ENCODE results near the gene ACVR1B.

Gene ACVR1B

GRCh38 chr12:52026263-52026662 is 74.8 kb downstream of the ACVR1B start:
- Histone ChIP-seq H3K9me3 (ENCODE audit: control insufficient read depth, low read length) (no peaks in the 10 kb centered on the region), H3K36me3 (ENCODE audit: control insufficient read depth, insufficient read depth, low read length) (no peaks in the 10 kb centered on the region), H3K4me3 (ENCODE audit: extremely low read depth, insufficient read depth, low read length, poor library complexity, severe bottlenecking) (no peak overlapping the region), H3K4me1 (ENCODE audit: control insufficient read depth, insufficient read depth, low read length, poor library complexity, severe bottlenecking) (peaks cover 36% of the 10 kb centered on the region), H3K27ac (ENCODE audit: low read depth, low read length, severe bottlenecking) (no peak overlapping the region)
- WGBS, 2 experiments (ENCODE audit: insufficient coverage in 2 of 2), result 86 to 95% methylated on average over 4 of the region's 5 CpGs

GRCh38 chr12:52027085-52027843 is 75.8 kb downstream of the ACVR1B start:
- H3K27ac ChIP-seq (ENCODE audit: low read depth, low read length, severe bottlenecking), result no peak overlapping the region
- H3K36me3 ChIP-seq (ENCODE audit: control insufficient read depth, insufficient read depth, low read length), result no peaks in the 10 kb centered on the region
- peaks cover 36% of the 10 kb centered on the region for H3K4me1 ChIP-seq (ENCODE audit: control insufficient read depth, insufficient read depth, low read length, poor library complexity, severe bottlenecking)
- H3K9me3 ChIP-seq (ENCODE audit: control insufficient read depth, low read length), result no peaks in the 10 kb centered on the region
- WGBS, 2 experiments (ENCODE audit: insufficient coverage in 2 of 2), result 70 to 75% methylated on average over 9 to 11 of the region's 12 CpGs
- no peak overlapping the region for H3K4me3 ChIP-seq (ENCODE audit: extremely low read depth, insufficient read depth, low read length, poor library complexity, severe bottlenecking)

- Histone ChIP-seq H3K9me3 (ENCODE audit: control insufficient read depth, low read length) (no peaks in the 10 kb centered on the region), H3K4me3 (ENCODE audit: extremely low read depth, insufficient read depth, low read length, poor library complexity, severe bottlenecking) (no peak overlapping the region), H3K27ac (ENCODE audit: low read depth, low read length, severe bottlenecking) (peak overlapping the region; percentile 29), H3K4me1 (ENCODE audit: control insufficient read depth, insufficient read depth, low read length, poor library complexity, severe bottlenecking) (peaks cover 37% of the 10 kb centered on the region), H3K36me3 (ENCODE audit: control insufficient read depth, insufficient read depth, low read length) (no peaks in the 10 kb centered on the region)
- WGBS, 2 experiments (ENCODE audit: insufficient coverage in 2 of 2), result 5 to 16% methylated on average over 3 to 4 of the region's 4 CpGs
Observed at GRCh38 chr12:52029685-52030084, 78.2 kb downstream of the ACVR1B start.

GRCh38 chr12:52032446-52032803 is 80.9 kb downstream of the ACVR1B start:
- Histone ChIP-seq H3K36me3 (ENCODE audit: control insufficient read depth, insufficient read depth, low read length) (no peaks in the 10 kb centered on the region), H3K4me1 (ENCODE audit: control insufficient read depth, insufficient read depth, low read length, poor library complexity, severe bottlenecking) (peaks cover 39% of the 10 kb centered on the region), H3K27ac (ENCODE audit: low read depth, low read length, severe bottlenecking) (peak overlapping the region; percentile 69), H3K4me3 (ENCODE audit: extremely low read depth, insufficient read depth, low read length, poor library complexity, severe bottlenecking) (peak overlapping the region; percentile 8), H3K9me3 (ENCODE audit: control insufficient read depth, low read length) (no peaks in the 10 kb centered on the region)
- 21 to 31% methylated on average over 2 to 3 of the region's 5 CpGs for WGBS, 2 experiments (ENCODE audit: insufficient coverage in 2 of 2)

GRCh38 chr12:52032804-52033445 is 81.4 kb downstream of the ACVR1B start:
- H3K27ac ChIP-seq (ENCODE audit: low read depth, low read length, severe bottlenecking), result peak overlapping the region; percentile 95
- H3K9me3 ChIP-seq (ENCODE audit: control insufficient read depth, low read length), result no peaks in the 10 kb centered on the region
- peaks cover 39% of the 10 kb centered on the region for H3K4me1 ChIP-seq (ENCODE audit: control insufficient read depth, insufficient read depth, low read length, poor library complexity, severe bottlenecking)
- WGBS, 2 experiments (ENCODE audit: insufficient coverage in 2 of 2), result 2 to 4% methylated on average over 40 to 44 of the region's 48 CpGs
- H3K4me3 ChIP-seq (ENCODE audit: extremely low read depth, insufficient read depth, low read length, poor library complexity, severe bottlenecking), result peak overlapping the region; percentile 8
- H3K36me3 ChIP-seq (ENCODE audit: control insufficient read depth, insufficient read depth, low read length), result no peaks in the 10 kb centered on the region

- WGBS, 2 experiments (ENCODE audit: insufficient coverage in 2 of 2), result 80 to 84% methylated on average over 11 to 13 of the region's 13 CpGs
- no peak overlapping the region for H3K4me3 ChIP-seq (ENCODE audit: extremely low read depth, insufficient read depth, low read length, poor library complexity, severe bottlenecking)
- H3K9me3 ChIP-seq (ENCODE audit: control insufficient read depth, low read length), result no peaks in the 10 kb centered on the region
- peak overlapping the region; percentile 95 for H3K27ac ChIP-seq (ENCODE audit: low read depth, low read length, severe bottlenecking)
- no peaks in the 10 kb centered on the region for H3K36me3 ChIP-seq (ENCODE audit: control insufficient read depth, insufficient read depth, low read length)
- H3K4me1 ChIP-seq (ENCODE audit: control insufficient read depth, insufficient read depth, low read length, poor library complexity, severe bottlenecking), result peaks cover 39% of the 10 kb centered on the region
Observed at GRCh38 chr12:52033446-52034140, 82.1 kb downstream of the ACVR1B start.

GRCh38 chr12:52035190-52035589 is 83.7 kb downstream of the ACVR1B start:
- no peak overlapping the region for H3K27ac ChIP-seq (ENCODE audit: low read depth, low read length, severe bottlenecking)
- no CpG with 5 or more reads among the region's 4 CpGs for WGBS, 2 experiments (ENCODE audit: insufficient coverage in 2 of 2)

GRCh38 chr12:52035926-52036325 is 84.4 kb downstream of the ACVR1B start:
- peaks cover 30% of the 10 kb centered on the region for H3K4me1 ChIP-seq (ENCODE audit: control insufficient read depth, insufficient read depth, low read length, poor library complexity, severe bottlenecking)
- H3K9me3 ChIP-seq (ENCODE audit: control insufficient read depth, low read length), result no peaks in the 10 kb centered on the region
- H3K27ac ChIP-seq (ENCODE audit: low read depth, low read length, severe bottlenecking), result peak overlapping the region; percentile 76
- 100% methylated on average over 1 of the region's 2 CpGs; no CpG with 5 or more reads in 1 of the 2 experiments for WGBS, 2 experiments (ENCODE audit: insufficient coverage in 2 of 2)
- H3K36me3 ChIP-seq (ENCODE audit: control insufficient read depth, insufficient read depth, low read length), result peaks cover 3% of the 10 kb centered on the region
- H3K4me3 ChIP-seq (ENCODE audit: extremely low read depth, insufficient read depth, low read length, poor library complexity, severe bottlenecking), result no peak overlapping the region

More at GRCh38 chr12:52035190-52035589, 83.7 kb downstream of the ACVR1B start:
- H3K36me3 ChIP-seq (ENCODE audit: control insufficient read depth, insufficient read depth, low read length), result peaks cover 3% of the 10 kb centered on the region
- H3K4me3 ChIP-seq (ENCODE audit: extremely low read depth, insufficient read depth, low read length, poor library complexity, severe bottlenecking), result no peak overlapping the region
- peaks cover 30% of the 10 kb centered on the region for H3K4me1 ChIP-seq (ENCODE audit: control insufficient read depth, insufficient read depth, low read length, poor library complexity, severe bottlenecking)
- no peaks in the 10 kb centered on the region for H3K9me3 ChIP-seq (ENCODE audit: control insufficient read depth, low read length)

GRCh38 chr12:52036587-52037171 is 85.2 kb downstream of the ACVR1B start:
- WGBS, 2 experiments (ENCODE audit: insufficient coverage in 2 of 2), result 17 to 21% methylated on average over 35 to 43 of the region's 53 CpGs
- peak overlapping the region; percentile 76 for H3K27ac ChIP-seq (ENCODE audit: low read depth, low read length, severe bottlenecking)

GRCh38 chr12:52037248-52037861 is 85.9 kb downstream of the ACVR1B start:
- peak overlapping the region; percentile 77 for H3K4me3 ChIP-seq (ENCODE audit: extremely low read depth, insufficient read depth, low read length, poor library complexity, severe bottlenecking)

More at GRCh38 chr12:52036587-52037171, 85.2 kb downstream of the ACVR1B start:
- Histone ChIP-seq H3K36me3 (ENCODE audit: control insufficient read depth, insufficient read depth, low read length) (peaks cover 10% of the 10 kb centered on the region), H3K9me3 (ENCODE audit: control insufficient read depth, low read length) (no peaks in the 10 kb centered on the region), H3K4me3 (ENCODE audit: extremely low read depth, insufficient read depth, low read length, poor library complexity, severe bottlenecking) (peak overlapping the region; percentile 28), H3K4me1 (ENCODE audit: control insufficient read depth, insufficient read depth, low read length, poor library complexity, severe bottlenecking) (peaks cover 30% of the 10 kb centered on the region)

More at GRCh38 chr12:52037248-52037861, 85.9 kb downstream of the ACVR1B start:
- H3K36me3 ChIP-seq (ENCODE audit: control insufficient read depth, insufficient read depth, low read length), result peaks cover 17% of the 10 kb centered on the region
- H3K27ac ChIP-seq (ENCODE audit: low read depth, low read length, severe bottlenecking), result peak overlapping the region; percentile 88
- no peaks in the 10 kb centered on the region for H3K9me3 ChIP-seq (ENCODE audit: control insufficient read depth, low read length)
- peaks cover 29% of the 10 kb centered on the region for H3K4me1 ChIP-seq (ENCODE audit: control insufficient read depth, insufficient read depth, low read length, poor library complexity, severe bottlenecking)
- 0 to 1% methylated on average over 46 of the region's 59 CpGs for WGBS, 2 experiments (ENCODE audit: insufficient coverage in 2 of 2)

Measured in mesodermal cell (in vitro differentiated cells).